Measurements from ENCODE around the gene FZD10. TPM values are rescaled to one million over a fixed set of nuclear protein-coding genes. Genes with fewer than 3 reads are reported as not detected.

FZD10 gene
- total and polyA plus RNA-seq, 2 of the 8 experiments (the other 6 are each of a cell fraction or from before 2014, with no cell fraction given): 0.11 to 0.60 TPM

DNA sequence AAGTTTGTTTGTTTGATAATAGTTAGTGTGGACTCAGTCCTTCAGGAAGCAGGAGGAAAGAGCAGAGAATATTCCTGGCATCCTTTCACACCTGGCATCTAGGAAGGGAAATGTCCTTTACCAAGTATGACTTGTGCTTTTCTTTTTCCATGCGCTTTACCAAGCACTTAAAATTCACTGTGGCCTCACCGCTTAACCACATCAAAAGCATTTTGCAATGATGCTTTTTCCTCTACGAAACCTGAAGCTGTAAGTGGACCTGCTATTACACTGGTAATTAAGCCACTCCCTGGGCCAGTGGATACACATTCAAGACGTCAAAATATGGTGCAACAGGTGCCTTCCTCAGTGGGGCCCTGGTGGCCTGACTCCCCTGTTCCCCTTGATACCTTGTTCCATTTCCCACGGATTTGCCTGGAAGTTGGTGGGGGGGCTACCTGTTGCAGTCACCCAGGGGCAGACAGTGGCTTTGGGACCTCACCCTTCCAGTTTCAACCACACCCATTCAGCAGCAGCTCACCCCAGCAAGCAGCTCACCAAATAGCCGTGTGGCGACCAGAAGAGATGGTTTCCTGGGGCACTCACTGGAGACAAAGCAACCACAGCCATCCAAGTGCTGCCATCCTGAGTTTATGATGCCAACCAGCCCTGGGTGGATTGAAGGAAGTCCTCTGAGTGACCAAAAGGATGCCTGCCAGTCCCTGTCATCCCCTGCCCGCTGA lies 14.2 kb upstream of the FZD10 start:
- Histone ChIP-seq H4K91ac (replicated peaks; ENCODE audit: insufficient read length, low read length) (no peak overlapping the region), H3K4me1 (replicated peaks in 1 of 4; ENCODE audit: control insufficient read depth in 3 of 4, insufficient read depth in 4 of 4, low read length in 3 of 4) (no peaks in the 10 kb centered on the region), H4K20me1 (replicated peaks in 1 of 2; ENCODE audit: control insufficient read depth in 1 of 2, insufficient read depth in 2 of 2, low read length in 2 of 2) (no peaks in the 10 kb centered on the region), H4K8ac (ENCODE audit: extremely low read depth, insufficient read depth, low read length) (no peak overlapping the region), H2AK5ac (ENCODE audit: low read depth, low read length) (no peak overlapping the region), H3K18ac (ENCODE audit: extremely low read depth, low read length) (no peak overlapping the region), H3K4ac (replicated peaks; ENCODE audit: insufficient read length, low read depth, low read length) (no peak overlapping the region), H2BK20ac (ENCODE audit: low read length) (no peak overlapping the region), H3K79me1 (ENCODE audit: low read depth, low read length) (no peaks in the 10 kb centered on the region), H2BK5ac (ENCODE audit: low read depth, low read length) (no peak overlapping the region), H3K27ac (ENCODE audit: low read depth, low read length) (no peak overlapping the region), H3K9ac (replicated peaks in 1 of 4; ENCODE audit: extremely low read depth in 1 of 4, low read depth in 3 of 4, low read length in 3 of 4) (no peak overlapping the region), H3K79me2 (ENCODE audit: control insufficient read depth in 1 of 2, insufficient read depth in 2 of 2, low read length in 2 of 2) (no peaks in the 10 kb centered on the region), H3K4me3 (ENCODE audit: extremely low read depth in 1 of 4, insufficient read depth in 2 of 4, low read depth in 3 of 4, low read length in 4 of 4) (no peak overlapping the region), H3K36me3 (ENCODE audit: control insufficient read depth in 2 of 4, insufficient read depth in 4 of 4, low read length in 3 of 4) (no peaks in the 10 kb centered on the region), H3K56ac (replicated peaks; ENCODE audit: insufficient read length, low read depth, low read length) (no peak overlapping the region), H3K23ac (ENCODE audit: insufficient read length) (no peak overlapping the region), H3K27me3 (replicated peaks in 1 of 4; ENCODE audit: control insufficient read depth in 3 of 4, extremely low read depth in 1 of 4, insufficient read depth in 3 of 4, low read length in 3 of 4) (peaks cover 0 to 42% (median 17%) of the 10 kb centered on the region in 4 experiments; a peak in 5 of 7 replicates), H4K5ac (ENCODE audit: insufficient read length, low read depth, low read length) (no peak overlapping the region), H3K23me2 (ENCODE audit: low read depth, low read length) (no peaks in the 10 kb centered on the region), H2AFZ (ENCODE audit: low read length) (no peak overlapping the region), H3K4me2 (ENCODE audit: insufficient read depth in 1 of 2, low read depth in 2 of 2, low read length in 2 of 2) (no peak overlapping the region), H3K9me3 (ENCODE audit: insufficient read depth in 2 of 2, low read depth in 1 of 2, low read length in 1 of 2) (no peaks in the 10 kb centered on the region), H2BK12ac (ENCODE audit: low read depth, low read length) (no peak overlapping the region), H2BK120ac (replicated peaks; ENCODE audit: low read depth, low read length) (no peak overlapping the region), H2BK15ac (ENCODE audit: low read length) (no peak overlapping the region), H3K14ac (ENCODE audit: insufficient read length) (no peak overlapping the region)
- WGBS, 2 experiments (ENCODE audit: extremely low coverage in 1 of 2, insufficient coverage in 1 of 2, insufficient read length in 1 of 2, insufficient replicate concordance in 2 of 2, low coverage in 1 of 2, low lambda C conversion rate in 2 of 2, missing lambda C conversion rate in 1 of 2): 82% methylated on average over 8 of the region's 8 CpGs; no CpG with 5 or more reads in 1 of the 2 experiments
- DNase-seq (ENCODE audit: low read depth in 1 of 2, low spot score in 2 of 2) (no peak), FAIRE-seq (no peak)
- ChIA-PET CTCF (ENCODE audit: partially characterized antibody) (interaction anchor here (0.7 to 1.4 kb wide), 3 partner anchors 11 to 106 kb away, joined by 3 to 5 read pairs (median 3); no protein-coding TSS in a partner anchor), POLR2A (ENCODE audit: partially characterized antibody) (interaction anchor here (0.9 kb wide), 1 partner anchor 14 kb away, joined by 3 read pairs; no protein-coding TSS in a partner anchor)
